IMR-90 (cell line): ENCODE measurements around the gene NMRAL1. TPM values are rescaled to one million over a fixed set of nuclear protein-coding genes. Genes with fewer than 3 reads are reported as not detected.

ENCODE experiments used
- ATAC-seq: fragments of 200-7000 bp; cut with Tn5 transposase; 2 replicates; pipeline ENCODE4 v1.9.1; 2020; ENCODE audit warnings: low read depth, mild to moderate bottlenecking, moderate library complexity
- BruUV-seq: library from RNA; stranded (reverse); fragments of 400-500 nt; replicated peaks from 2 replicates; lab custom pipeline; 2021; lab: Mats Ljungman, UMichigan
- CTCF ChIA-PET: fragments of 300-600 bp; formaldehyde crosslinking; extraction: SDS; loops from one replicate; lab custom pipeline; 2021; ENCODE audit warnings: antibody characterized with exemption; lab: Yijun Ruan, JAX
- POLR2A ChIA-PET: fragments of 300-600 bp; sonication (Branson Sonifier 250); formaldehyde crosslinking; loops from one replicate; lab custom pipeline; 2022; ENCODE audit warnings: antibody characterized with exemption; ENCODE audit not compliant: unreplicated experiment; lab: Charles Lee
- DNase-seq: peaks from one replicate; pipeline ENCODE4 v3.0.0; 2013
- H2AFZ ChIP-seq: replicated peaks from 2 replicates; pipeline ENCODE3; 2013; ENCODE audit warnings: low read length, mild to moderate bottlenecking; ENCODE audit not compliant: poor library complexity
- H2AK5ac ChIP-seq: 2 replicates; pipeline ENCODE4 v1.6.1; 2013; ENCODE audit warnings: low read depth, low read length, inconsistent platforms
- H2AK9ac ChIP-seq: replicated peaks from 2 replicates; pipeline ENCODE3; 2013; ENCODE audit warnings: mild to moderate bottlenecking, low read depth, low read length, moderate library complexity; ENCODE audit not compliant: poor library complexity
- H2BK120ac ChIP-seq: 2 replicates; pipeline ENCODE4 v1.6.1; 2013; ENCODE audit warnings: low read depth, low read length, inconsistent platforms
- H2BK15ac ChIP-seq: 3 replicates; pipeline ENCODE4 v1.6.1; 2013; ENCODE audit warnings: low read depth, low read length, inconsistent platforms
- H2BK20ac ChIP-seq: 2 replicates; pipeline ENCODE4 v1.6.1; 2013; ENCODE audit warnings: low read depth, mild to moderate bottlenecking, inconsistent platforms, low read length, moderate library complexity
- H2BK5ac ChIP-seq: 2 replicates; pipeline ENCODE4 v1.6.1; 2013; ENCODE audit warnings: mild to moderate bottlenecking, low read depth, low read length, inconsistent platforms; ENCODE audit not compliant: poor library complexity, severe bottlenecking
- H3K14ac ChIP-seq: replicated peaks from 2 replicates; pipeline ENCODE4 v1.6.1; 2013; ENCODE audit warnings: low read depth, low read length, inconsistent platforms
- H3K18ac ChIP-seq: 2 replicates; pipeline ENCODE4 v1.6.1; 2013; ENCODE audit warnings: low read depth, low read length, control low read depth
- H3K23ac ChIP-seq: 2 replicates; pipeline ENCODE4 v1.6.1; 2013; ENCODE audit warnings: low read depth, low read length, inconsistent platforms
- H3K27ac ChIP-seq: 2 replicates; pipeline ENCODE4 v1.5.1; 2013; ENCODE audit warnings: mild to moderate bottlenecking, control low read depth, low read length; ENCODE audit not compliant: insufficient read depth
- H3K27me3 ChIP-seq: 2 replicates; pipeline ENCODE4 v1.6.1; 2013; ENCODE audit warnings: low read length; ENCODE audit not compliant: control insufficient read depth, insufficient read depth
- H3K36me3 ChIP-seq: 2 replicates; pipeline ENCODE4 v1.6.1; 2013; ENCODE audit warnings: low read length, mixed read lengths; ENCODE audit not compliant: control insufficient read depth, insufficient read depth
- H3K4ac ChIP-seq: 2 replicates; pipeline ENCODE4 v1.6.1; 2013; ENCODE audit warnings: low read depth, low read length, inconsistent platforms
- H3K4me1 ChIP-seq: 2 replicates; pipeline ENCODE4 v1.6.1; 2013; ENCODE audit warnings: low read length, mixed read lengths; ENCODE audit not compliant: control insufficient read depth, insufficient read depth
- H3K4me2 ChIP-seq: 2 replicates; pipeline ENCODE4 v1.6.1; 2013; ENCODE audit warnings: low read depth, mild to moderate bottlenecking, control low read depth, low read length, moderate library complexity
- H3K4me3 ChIP-seq: 2 replicates; pipeline ENCODE4 v1.5.1; 2013; ENCODE audit warnings: low read depth, mild to moderate bottlenecking, control low read depth, low read length, moderate library complexity; ENCODE audit not compliant: insufficient read depth
- H3K56ac ChIP-seq: 2 replicates; pipeline ENCODE4 v1.6.1; 2013; ENCODE audit warnings: low read length, inconsistent platforms; ENCODE audit not compliant: insufficient read depth; ENCODE audit errors: extremely low read depth
- H3K79me1 ChIP-seq, 2 experiments: 2 replicates each; pipeline ENCODE4 v1.6.1; 2013; ENCODE audit warnings: low read length in 2 of 2, inconsistent platforms in 1 of 2, low read depth in 1 of 2
- H3K9ac ChIP-seq: 2 replicates; pipeline ENCODE4 v1.6.1; 2013; ENCODE audit warnings: low read depth, low read length, control low read depth
- H3K9me1 ChIP-seq: 2 replicates; pipeline ENCODE4 v1.6.1; 2013; ENCODE audit warnings: low read length, inconsistent platforms; ENCODE audit not compliant: insufficient read depth
- H3K9me3 ChIP-seq: 2 replicates; pipeline ENCODE4 v1.6.1; 2013; ENCODE audit warnings: low read length; ENCODE audit not compliant: control insufficient read depth, insufficient read depth
- H4K20me1 ChIP-seq: 2 replicates; pipeline ENCODE4 v1.6.1; 2013; ENCODE audit warnings: low read length, inconsistent platforms; ENCODE audit not compliant: insufficient read depth
- H4K5ac ChIP-seq: 2 replicates; pipeline ENCODE4 v1.6.1; 2013; ENCODE audit warnings: mild to moderate bottlenecking, low read depth, low read length, control low read depth
- H4K8ac ChIP-seq, 2 experiments: 2 replicates each; pipeline ENCODE4 v1.6.1; 2013; ENCODE audit warnings: low read depth in 2 of 2, low read length in 2 of 2, control low read depth in 1 of 2, inconsistent platforms in 1 of 2
- H4K91ac ChIP-seq: 2 replicates; pipeline ENCODE4 v1.6.1; 2013; ENCODE audit warnings: low read depth, low read length, inconsistent platforms; ENCODE audit not compliant: insufficient read depth
- BHLHE40 ChIP-seq: fragments of 150-350 bp; IDR thresholded peaks from 2 replicates; pipeline ENCODE4 v1.6.1; 2016; ENCODE audit warnings: mild to moderate bottlenecking, low read depth, low read length
- CEBPB ChIP-seq: IDR thresholded peaks from 2 replicates; pipeline ENCODE4 v1.6.1; 2012; ENCODE audit warnings: low read depth, low read length, improper control_type of control experiment
- CHD1 ChIP-seq: IDR thresholded peaks from 2 replicates; pipeline ENCODE4 v1.6.1; 2012; ENCODE audit warnings: low read depth, low read length, improper control_type of control experiment
- CTCF ChIP-seq: conservative IDR thresholded peaks from 2 replicates; pipeline ENCODE4 v1.5.1; 2012; ENCODE audit warnings: mild to moderate bottlenecking, low read depth, low read length, improper control_type of control experiment
- ELK1 ChIP-seq: fragments of 150-350 bp; IDR thresholded peaks from 2 replicates; pipeline ENCODE4 v1.6.1; 2016; ENCODE audit warnings: low read depth, mild to moderate bottlenecking, low read length, moderate library complexity, borderline replicate concordance
- MAFK ChIP-seq: IDR thresholded peaks from 2 replicates; pipeline ENCODE4 v1.6.1; 2012; ENCODE audit warnings: low read depth, low read length, improper control_type of control experiment
- MAZ ChIP-seq: IDR thresholded peaks from 2 replicates; pipeline ENCODE4 v1.6.1; 2012; ENCODE audit warnings: low read depth, mild to moderate bottlenecking, low read length, improper control_type of control experiment, moderate library complexity, borderline replicate concordance
- MXI1 ChIP-seq: IDR thresholded peaks from 2 replicates; pipeline ENCODE4 v1.6.1; 2012; ENCODE audit warnings: low read depth, mild to moderate bottlenecking, low read length, moderate library complexity, borderline replicate concordance
- NFE2L2 ChIP-seq: fragments of 150-350 bp; IDR thresholded peaks from 2 replicates; pipeline ENCODE4 v1.6.1; 2016; ENCODE audit warnings: low read depth, mild to moderate bottlenecking, low read length
- POLR2A ChIP-seq: IDR thresholded peaks from 2 replicates; pipeline ENCODE4 v1.6.1; 2012; ENCODE audit warnings: mild to moderate bottlenecking, low read depth, low read length
- RAD21 ChIP-seq: IDR thresholded peaks from 2 replicates; pipeline ENCODE4 v1.6.1; 2012; ENCODE audit warnings: low read length, improper control_type of control experiment
- RFX5 ChIP-seq: IDR thresholded peaks from 2 replicates; pipeline ENCODE4 v1.8.0; 2012; ENCODE audit warnings: low read depth, mild to moderate bottlenecking, low read length, moderate library complexity
- SMC3 ChIP-seq: fragments of 150-350 bp; IDR thresholded peaks from 2 replicates; pipeline ENCODE4 v1.6.1; 2016; ENCODE audit warnings: low read depth, mild to moderate bottlenecking, antibody characterized with exemption, low read length, moderate library complexity
- USF2 ChIP-seq: fragments of 150-350 bp; IDR thresholded peaks from 2 replicates; pipeline ENCODE4 v1.6.1; 2017; ENCODE audit warnings: mild to moderate bottlenecking, antibody characterized with exemption, low read length, low read depth
- WGBS, 2 experiments: methylation state at CpG; one replicate each; pipeline versions ENCODE4 v1.1.5 to v1.1.7; 2013; ENCODE audit warnings: missing lambda C conversion rate in 2 of 2; ENCODE audit not compliant: insufficient read length in 1 of 2; ENCODE audit errors: extremely low coverage in 2 of 2; 5-methylcytosine and 5-hydroxymethylcytosine counted together
- dilution Hi-C: fragments of 300-500 bp; cut with HindIII; formaldehyde crosslinking; loops from one replicate; pipeline ENCODE4 v1.14.3; 2018; ENCODE audit warnings: low sequenced_read_pairs; ENCODE audit not compliant: unreplicated experiment
- in situ Hi-C: fragments of 300-500 bp; cut with MboI; formaldehyde crosslinking; loops from 3 replicates; pipeline ENCODE4 v1.14.3; 2019; ENCODE audit warnings: low sequenced_read_pairs, inconsistent platforms, mixed read lengths
- intact Hi-C: fragments of 100-400 bp; cut with micrococcal nuclease; formaldehyde crosslinking; loops from 2 replicates; pipeline ENCODE4 v1.10.0; 2022
- polyA plus RNA-seq, 3 experiments: library from polyadenylated mRNA; depleted of rRNA; stranded (reverse); fragments of >200 nt; gene quantifications; 2 replicates each; pipeline ENCODE4 v1.2.3, GENCODE V29; 2012; ENCODE audit warnings: low replicate concordance in 1 of 3
- total RNA-seq: library from RNA; depleted of rRNA; stranded (reverse); fragments of >200 nt; gene quantifications from 2 replicates; pipeline ENCODE4 v1.2.3, GENCODE V29; 2012

NMRAL1 gene
- total and polyA plus RNA-seq, 2 of the 4 experiments (the other 2 are of a cell fraction): 48.6 to 67.6 TPM

- in situ Hi-C loops: no loop called here
- Histone ChIP-seq H3K9me3 (no peaks in the 10 kb centered on the region), H3K56ac (peak within 1 kb of the TSS; percentile 100), H3K27me3 (no peaks in the 10 kb centered on the region), H2BK5ac (peak within 1 kb of the TSS; percentile 99), H2AK9ac (peak within 1 kb of the TSS; percentile 99), H2AFZ (peak within 1 kb of the TSS; percentile 100), H3K23ac (peak within 1 kb of the TSS; percentile 100), H3K79me1 (peaks cover 13 to 41% of the 10 kb centered on the region in 2 experiments; a peak in 3 of 4 replicates), H2AK5ac (peak within 1 kb of the TSS; percentile 99), H3K9ac (peak within 1 kb of the TSS; percentile 97), H3K27ac (peak within 1 kb of the TSS; percentile 91), H3K4me1 (peaks cover 5% of the 10 kb centered on the region; the same call in 1 of the 2 replicates), H4K5ac (peak within 1 kb of the TSS; percentile 98), H3K4me3 (peak within 1 kb of the TSS; percentile 61), H3K14ac (peak within 1 kb of the TSS; percentile 100), H3K4me2 (peak within 1 kb of the TSS; percentile 96), H3K18ac (peak within 1 kb of the TSS; percentile 96), H4K91ac (peak within 1 kb of the TSS; percentile 100), H3K4ac (peak within 1 kb of the TSS; percentile 99), H2BK120ac (peak within 1 kb of the TSS; percentile 98), H4K20me1 (peaks cover 16% of the 10 kb centered on the region; the same call in 1 of the 2 replicates), H2BK15ac (peak within 1 kb of the TSS; percentile 100), H4K8ac (peak within 1 kb of the TSS; percentile 89 to 100), H3K36me3 (peaks cover 1% of the 10 kb centered on the region), H2BK20ac (peak within 1 kb of the TSS; percentile 92), H3K9me1 (peaks cover 16% of the 10 kb centered on the region)
- POLR2A ChIA-PET: no interaction called here
- peak; percentile 97 for ATAC-seq
- 0% methylated on average over 4 of the region's 68 CpGs; no CpG with 5 or more reads in 1 of the 2 experiments for WGBS, 2 experiments
- dilution Hi-C loops: no loop called here
- DNase-seq: peak; percentile 96
- CTCF ChIA-PET: no interaction called here
- TF ChIP-seq CEBPB (peak; percentile 77), POLR2A (peak; percentile 92), USF2 (no peak; the same call in 1 of the 2 replicates), CTCF (no peak), BHLHE40 (no peak), RFX5 (no peak), CHD1 (no peak), RAD21 (0 out of 2 replicates have a peak, but pooled peaks have one; percentile 9), NFE2L2 (no peak), MAZ (no peak), ELK1 (no peak), MXI1 (peak; percentile 81), SMC3 (no peak), MAFK (no peak; the same call in 1 of the 2 replicates)
- BruUV-seq: TSS peak; percentile 95
- intact Hi-C loops: no loop called here
Measured at GRCh38 chr16:4425378-4426020, 48.9 kb downstream of the NMRAL1 start, which contains the start of gene DNAJA3. Gene DNAJA3 (plus strand): TSS chr16:4425868. CDS start chr16:4425882, 14 bp downstream.
